ENCODE measurements around the gene LEF1.

Gene LEF1

DNA sequence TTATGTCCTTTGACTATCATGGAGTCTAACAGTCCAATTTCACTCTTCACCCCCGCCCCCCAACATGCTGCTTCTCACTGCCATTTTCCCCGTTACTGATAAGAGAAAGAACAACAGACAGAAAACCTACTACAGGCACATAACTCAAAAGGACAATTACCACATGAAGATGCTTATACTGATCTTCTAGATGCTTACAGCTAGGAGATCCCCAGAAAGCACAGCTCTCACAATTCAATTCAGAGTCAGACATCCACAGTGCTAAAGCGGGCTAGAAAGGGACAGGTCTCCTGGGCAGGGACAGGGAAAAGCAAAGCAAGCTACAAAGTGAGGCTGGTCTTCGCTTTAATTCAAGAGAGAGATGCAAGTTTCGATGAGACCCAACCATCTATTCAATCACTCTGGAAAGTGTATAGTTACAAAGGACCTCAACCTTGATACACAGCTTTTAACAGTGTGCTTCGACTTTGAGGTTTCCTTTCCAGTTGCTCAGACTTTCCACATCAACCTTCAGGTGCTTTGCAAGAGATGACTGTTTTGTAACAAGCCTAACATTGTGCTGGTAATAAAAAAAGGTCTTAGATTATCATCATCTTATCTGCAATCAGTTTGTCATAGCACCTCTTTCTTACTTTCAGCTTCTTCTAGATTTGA lies 60.9 kb downstream of the LEF1 start:
- no peak for DNase-seq

DNA sequence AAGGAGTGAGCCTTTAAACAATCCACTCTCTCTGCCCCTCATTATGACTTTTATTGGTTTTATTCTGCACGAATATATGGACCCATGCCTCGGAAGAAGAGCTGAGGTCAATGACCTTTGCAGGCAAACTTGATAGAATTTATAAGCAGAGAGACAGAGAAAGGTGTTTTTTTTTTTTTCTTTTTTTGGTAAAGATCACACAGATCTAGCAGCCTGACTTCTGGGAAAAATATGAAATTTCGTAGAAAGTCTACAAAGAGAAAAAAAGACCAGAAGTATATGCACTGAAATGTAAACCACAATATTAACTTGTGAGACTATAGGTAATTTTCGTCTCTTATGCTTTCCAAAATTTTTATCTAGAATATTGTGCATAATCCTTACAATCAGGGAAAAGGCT lies 61.6 kb downstream of the LEF1 start:
- no peak for DNase-seq

DNA sequence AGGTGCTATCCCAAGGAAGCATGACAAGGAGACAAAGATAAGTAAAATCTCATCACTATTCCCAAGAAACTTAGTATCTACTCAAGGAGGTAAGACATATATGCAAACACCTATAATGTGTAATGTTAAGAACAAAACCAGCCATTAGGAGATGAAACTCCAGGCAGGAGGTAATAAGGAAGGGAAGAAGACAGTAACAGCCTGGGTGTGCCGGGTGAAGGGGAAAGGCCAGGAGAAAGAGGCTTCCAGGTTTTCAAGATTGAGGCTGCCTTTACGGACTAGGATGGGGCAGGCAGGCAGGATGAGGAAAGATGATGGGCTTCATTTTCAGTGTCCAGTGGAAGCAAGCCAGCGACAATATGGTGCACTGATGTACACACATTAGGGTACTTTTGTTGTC lies 62.5 kb downstream of the LEF1 start:
- no peak for DNase-seq

DNA sequence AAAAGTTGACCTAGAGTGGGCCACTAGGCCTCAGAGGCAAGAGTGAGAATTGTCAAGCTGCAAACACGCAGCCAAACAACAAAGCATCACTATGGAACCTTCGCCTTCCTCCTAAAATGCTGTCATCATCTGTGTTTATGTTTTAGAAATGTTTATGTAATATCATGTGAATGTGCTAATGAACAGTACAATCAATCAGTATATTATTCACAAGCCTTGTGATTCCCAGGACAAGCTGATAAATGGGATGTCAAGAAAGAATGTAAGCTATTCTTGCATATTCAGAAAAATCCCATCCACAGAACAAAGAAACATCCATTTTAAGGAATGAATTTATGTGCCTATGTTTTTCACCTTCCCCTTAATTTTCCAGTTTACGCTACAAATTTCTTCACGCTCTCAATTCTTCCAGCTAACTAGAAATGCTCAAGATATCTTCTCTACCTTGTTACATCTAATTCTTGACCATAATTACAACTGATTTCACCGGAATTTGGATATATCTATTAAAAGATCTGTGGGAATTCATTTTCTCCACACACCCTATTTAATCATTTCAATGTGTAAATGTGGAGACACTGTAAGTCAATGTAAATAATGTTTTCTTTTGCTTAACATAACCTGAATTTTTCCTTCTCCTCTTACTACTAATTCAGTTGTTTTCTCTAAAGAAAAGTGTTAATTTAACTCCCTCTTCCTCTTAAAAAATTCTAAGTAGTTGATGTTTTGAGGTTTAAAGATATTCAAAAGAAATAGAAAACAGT lies 65.5 kb downstream of the LEF1 start:
- DNase-seq = no peak

DNA sequence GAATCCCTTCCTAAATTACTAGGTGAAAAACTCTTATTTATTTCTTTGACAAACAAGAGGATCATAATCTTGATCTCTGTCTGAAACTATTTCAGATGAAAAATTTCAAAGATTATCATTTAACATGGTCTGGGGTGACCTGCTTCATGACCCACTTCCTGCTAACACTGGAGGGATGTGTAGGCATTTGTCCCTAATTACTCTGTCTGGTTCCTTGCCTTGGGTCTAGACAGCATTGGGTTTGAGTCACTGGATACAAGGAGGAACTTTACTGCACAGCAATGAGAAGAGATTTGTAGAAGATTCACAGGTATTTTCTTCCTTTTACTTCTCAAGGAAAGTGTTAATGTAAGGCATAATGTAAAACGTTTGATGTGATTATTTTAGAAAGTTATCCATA lies 67.9 kb downstream of the LEF1 start:
- no peak for DNase-seq

DNA sequence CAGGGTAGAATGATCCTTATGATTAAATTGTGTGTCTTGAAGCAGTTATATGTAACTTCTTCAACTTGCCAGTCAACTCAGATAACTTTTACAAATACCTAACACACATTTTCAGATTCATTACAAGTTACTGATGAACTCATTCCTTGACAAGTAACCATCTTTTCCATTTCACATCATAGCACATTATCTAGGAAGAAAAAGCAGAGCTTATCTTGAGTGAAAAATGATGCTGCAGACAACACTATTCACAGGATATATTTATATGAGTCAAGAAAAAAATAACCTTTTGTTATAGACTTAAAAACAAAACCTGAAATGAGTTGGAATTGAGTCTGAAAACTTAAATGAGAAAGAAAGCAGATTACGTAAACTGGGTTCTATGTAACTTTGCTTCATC lies 68.9 kb downstream of the LEF1 start:
- DNase-seq = no peak

DNA sequence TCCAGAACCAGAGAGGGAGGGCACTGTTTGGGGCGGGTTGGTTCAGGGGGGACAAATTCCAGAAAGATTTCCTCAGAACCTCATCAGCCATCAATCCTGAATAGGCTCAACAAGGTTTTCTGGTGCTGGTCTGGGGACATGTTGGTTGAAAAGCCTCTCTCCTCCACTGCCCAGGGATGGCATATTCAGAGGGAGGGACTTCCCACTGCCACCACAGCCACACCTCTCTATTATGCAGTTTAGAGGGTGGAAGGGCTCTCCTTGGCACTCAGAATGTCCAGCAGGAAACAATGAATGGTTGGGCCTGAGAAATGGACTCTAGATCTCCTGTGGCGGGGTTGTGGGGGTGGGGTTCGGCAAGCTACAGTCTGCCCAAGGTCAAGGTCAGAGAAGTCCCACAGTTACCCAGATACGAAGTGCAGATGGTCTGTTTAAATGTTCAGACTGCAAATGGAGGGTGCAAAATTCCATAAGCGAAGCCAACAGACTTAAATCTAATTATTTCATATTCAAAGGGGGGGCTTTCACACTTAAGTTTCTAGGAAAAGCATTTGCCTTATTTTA lies 70.7 kb downstream of the LEF1 start:
- no peak for DNase-seq

DNA sequence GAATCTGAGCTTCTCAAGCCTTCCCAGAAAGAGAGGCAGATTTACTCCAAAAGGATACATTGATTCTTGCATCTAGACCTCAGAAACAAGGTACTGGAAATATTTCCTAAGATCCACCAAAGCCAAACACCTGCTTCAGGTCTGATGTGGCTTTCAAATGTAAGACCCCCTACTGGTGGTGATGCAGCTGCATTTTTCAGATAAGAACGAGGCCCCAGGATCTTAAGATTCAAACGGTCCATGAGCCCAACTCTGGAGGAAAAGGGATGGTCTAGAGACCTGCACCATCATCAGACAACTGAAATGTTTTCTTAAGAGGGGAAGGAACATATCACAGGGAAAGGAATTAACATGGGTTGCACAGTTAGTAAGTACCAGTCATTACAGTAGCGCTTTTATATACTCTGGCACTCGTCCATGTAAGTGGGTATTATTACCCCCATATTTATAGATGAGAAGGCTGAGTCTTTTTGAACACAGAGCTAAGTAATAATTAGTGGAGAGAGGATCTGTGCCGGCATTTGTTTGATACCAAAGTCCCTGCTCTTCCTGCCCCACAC lies 73.7 kb downstream of the LEF1 start:
- DNase-seq = no peak

DNA sequence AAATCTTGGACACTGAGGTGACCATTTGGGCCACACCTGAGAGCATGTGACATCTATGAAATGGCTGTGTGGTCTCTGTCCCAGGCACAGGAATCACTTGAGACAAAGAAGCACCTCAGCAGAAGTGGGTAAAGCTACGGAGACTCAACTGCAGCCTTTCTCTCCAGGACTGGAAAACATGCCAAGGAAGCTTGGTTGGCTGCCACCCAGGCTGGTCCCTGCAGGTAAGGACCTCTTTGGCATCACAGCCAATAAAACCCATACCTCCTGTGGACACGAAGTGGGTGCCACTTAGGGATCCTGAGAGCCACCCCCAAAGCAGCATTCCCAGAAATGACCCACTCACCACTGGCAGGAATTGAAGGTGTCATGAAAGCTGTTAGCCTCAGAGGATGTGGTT lies 74.6 kb downstream of the LEF1 start:
- DNase-seq = no peak

DNA sequence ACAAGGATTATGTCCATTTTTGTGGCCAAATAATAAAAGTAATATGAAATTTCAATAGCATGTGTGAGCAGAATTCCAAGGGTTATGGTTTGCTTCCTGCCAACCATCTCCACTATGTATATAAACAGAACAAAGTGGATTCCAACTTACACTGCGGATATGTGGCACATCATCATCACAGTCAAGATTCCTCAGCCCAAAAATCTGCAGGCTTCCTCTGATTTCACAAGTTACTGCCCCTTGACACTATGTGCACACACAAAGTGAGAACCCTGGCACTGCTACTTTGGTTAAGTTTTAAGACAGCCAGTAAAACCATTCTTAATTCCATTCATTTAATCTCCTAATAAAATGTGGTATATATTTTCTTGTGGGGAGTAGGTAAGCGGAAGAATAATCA lies 76.4 kb downstream of the LEF1 start:
- DNase-seq = no peak

DNA sequence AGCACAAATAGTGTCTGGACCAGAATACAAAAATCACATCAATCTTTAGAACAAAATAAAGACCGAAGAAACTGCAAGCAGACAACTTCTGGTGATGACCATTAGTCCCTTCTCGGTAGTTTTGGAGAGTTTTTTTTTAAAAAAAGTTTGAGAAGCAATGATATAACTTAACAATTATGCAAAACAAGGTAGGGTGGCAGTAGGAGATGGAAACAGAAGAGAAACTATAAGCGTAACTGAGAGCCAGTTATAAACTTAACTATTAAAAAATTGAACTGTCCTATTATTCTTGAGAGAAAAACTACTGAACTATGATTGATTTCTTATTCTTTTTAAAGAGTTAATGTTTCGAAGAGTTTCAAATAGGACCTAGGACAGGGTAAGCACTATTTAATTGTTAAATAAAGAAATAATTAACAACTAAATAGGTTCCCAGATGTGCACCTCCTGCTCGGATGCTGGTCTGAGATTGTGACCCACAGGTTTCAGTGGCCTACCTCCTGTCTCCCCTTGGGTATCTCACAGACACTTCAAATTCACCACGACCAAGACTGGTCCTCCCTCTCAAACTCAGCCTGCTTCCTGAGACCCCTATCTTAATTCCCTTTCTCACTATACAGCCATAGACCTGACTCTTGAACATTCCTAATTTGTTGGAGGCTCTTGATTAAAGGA lies 81.3 kb downstream of the LEF1 start:
- no peak for DNase-seq

DNA sequence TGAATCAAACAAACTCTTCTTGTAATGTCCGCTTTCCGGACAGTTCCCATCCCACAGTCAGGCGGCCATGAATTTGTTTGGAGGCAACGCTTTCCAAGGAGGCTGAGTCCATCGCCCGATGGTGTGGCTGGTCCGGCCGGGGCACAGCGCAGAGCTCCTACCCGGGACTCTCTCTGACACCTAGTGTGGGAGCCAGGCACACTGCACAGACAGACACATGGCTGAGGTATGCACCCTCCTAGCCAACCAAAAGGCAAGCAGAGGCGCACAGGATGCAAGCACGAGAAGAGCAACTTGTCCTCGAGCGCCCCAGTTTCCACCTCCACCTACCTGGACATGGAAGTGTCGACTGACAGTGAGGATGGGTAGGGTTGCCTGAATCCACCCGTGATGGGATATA lies 87.5 kb downstream of the LEF1 start:
- DNase-seq = no peak

DNA sequence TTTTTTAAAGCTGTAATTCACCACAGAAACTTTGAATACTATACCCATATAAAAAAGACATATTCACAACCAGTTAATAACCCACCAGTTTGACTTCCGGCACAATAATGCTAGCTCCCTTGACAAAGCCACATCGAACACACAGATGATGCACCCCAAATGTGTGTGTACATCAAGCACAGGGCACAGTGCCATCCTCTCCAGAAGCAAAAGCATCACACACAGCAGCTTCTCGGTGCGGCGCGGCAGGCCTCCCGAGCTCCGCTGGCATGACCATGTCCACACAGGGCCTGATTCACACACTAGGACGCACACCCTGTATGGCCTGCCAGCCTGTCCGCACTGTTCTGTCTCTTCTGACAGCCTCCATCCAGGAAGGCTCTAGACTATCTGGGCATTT lies 88.0 kb downstream of the LEF1 start:
- no peak for DNase-seq

DNA sequence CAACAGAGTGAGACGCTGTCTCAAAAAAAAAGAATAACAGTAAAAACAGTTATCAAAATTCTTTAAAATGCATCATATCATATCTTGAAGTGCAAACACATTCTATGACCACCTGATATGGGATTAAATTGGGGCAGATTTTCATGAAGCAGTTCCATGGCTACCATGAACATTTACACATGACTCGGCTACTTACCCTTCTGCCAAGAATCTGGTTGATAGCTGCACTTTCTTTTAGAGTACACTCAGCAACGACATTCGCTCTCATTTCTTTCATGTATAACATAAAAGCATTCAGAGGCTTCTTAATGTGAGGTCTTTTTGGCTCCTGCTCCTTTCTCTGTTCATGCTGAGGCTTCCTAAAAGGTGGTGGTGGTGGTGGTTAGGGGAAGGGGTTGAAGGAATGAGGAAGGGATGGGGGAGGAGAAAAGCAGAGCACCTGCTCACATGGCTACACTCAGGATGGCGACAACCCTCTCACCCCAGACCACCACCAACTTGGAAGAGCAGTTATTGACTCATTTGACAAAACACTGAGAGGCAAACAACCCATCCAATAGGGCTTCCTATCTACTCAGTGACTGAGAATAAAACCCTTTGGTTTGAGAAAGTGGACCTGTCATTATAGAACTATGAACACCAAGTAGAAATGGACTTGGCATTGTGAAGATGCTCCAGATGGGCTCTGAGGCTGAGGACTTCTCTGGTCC lies 90.6 kb downstream of the LEF1 start:
- no peak for DNase-seq

DNA sequence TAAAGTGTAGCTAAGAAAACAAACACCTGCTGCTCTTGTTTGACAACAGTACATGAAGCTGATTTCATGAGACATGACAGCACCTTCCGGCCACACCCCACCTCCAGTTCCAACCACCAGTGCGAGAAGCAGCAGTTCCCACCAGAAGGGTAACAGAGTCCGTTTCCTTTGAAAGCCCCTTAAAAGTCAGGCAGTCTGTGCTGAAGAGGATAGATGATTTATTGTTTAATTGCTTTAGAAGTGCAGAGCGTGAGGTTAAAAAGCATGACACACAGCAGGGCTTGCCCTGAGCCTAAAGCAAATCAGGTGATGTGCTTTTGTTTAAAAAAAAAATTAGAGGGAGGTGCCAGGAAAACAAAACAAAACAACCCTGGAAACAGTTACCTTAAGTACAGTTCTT lies 96.4 kb downstream of the LEF1 start:
- no peak for DNase-seq

DNA sequence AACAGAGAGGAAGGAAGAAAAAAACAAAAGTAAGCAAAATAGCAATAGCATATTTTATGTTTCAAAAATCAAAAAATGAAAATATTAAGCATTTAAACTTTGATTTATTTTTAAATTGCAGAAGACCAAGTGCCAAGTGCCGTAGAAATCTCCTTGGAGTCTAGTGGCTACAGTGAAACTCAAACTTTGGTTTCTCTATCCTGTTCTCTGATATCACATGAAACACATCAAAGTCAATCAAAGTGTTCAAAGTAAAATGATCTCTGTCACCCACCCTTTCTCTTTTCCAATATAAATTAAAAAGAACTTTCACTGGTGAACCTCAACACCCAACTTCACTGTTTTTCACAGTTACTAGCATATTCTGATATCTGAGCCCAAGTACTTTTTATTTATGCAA lies 98.0 kb downstream of the LEF1 start:
- DNase-seq = no peak

DNA sequence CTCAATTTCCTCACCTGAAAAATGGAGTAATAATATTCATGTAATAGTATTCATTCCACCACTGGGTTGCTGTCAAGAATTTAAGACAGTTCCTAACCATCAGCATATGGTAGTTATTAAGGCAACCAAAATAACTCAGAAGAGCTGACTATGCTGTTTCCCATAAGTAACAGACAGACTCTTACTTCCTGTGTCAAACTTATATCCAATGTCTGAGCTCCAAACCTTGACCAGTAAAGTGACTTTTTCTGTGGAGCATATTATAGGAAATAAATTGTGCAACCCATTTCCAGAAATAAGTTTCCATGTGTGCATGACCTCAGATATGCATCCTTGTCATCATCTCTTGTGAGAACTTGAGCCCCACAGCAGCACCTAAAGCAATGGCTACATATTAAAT lies 100.3 kb downstream of the LEF1 start:
- no peak for DNase-seq

DNA sequence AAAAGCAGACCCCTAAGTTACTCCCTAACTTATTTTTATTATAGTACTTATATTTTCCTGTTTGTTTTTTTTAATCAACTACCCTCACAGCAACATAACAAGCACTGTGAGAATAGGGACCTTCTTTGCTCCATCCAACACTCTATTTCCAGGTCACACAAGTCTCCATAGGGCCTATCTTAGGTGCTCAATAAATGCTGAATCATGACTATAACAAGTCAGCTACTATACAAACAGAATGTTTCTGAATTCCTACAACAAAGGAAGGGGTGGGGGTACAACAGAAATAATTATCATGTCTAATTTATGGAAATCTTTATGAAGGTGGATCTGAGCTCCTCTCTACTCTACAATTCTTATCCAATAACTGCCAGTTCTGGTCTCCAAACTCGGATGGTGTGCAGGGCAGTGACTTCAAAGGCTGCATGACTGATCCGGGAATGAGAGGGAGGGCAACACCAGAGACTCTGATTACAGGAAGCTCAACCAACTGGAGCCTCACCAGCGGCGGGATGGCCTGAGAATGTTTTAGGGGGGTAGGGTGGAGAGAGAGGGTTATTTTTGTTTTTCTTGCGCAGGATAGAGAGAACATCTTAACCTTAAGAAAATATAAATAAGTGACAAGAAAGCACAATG lies 107.9 kb downstream of the LEF1 start:
- no peak for DNase-seq

DNA sequence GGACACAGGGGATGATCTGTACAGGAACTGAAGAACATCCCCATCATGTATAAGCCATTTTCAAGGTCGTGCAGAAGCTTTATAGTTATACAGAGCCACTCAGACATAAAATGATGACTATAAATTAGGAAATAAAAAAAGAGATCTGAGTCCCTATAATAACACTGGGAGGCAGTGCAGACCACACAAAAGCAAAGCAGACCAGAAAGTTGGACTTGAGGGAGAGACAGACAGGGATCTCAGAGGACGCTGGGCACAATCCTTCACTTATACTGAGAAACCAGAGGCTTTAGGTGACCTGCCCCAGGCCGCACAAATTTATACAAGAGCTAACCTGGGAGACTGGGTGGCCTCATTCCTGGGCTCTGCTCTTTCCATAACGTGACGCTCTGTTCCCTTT lies 108.6 kb downstream of the LEF1 start:
- no peak for DNase-seq

DNA sequence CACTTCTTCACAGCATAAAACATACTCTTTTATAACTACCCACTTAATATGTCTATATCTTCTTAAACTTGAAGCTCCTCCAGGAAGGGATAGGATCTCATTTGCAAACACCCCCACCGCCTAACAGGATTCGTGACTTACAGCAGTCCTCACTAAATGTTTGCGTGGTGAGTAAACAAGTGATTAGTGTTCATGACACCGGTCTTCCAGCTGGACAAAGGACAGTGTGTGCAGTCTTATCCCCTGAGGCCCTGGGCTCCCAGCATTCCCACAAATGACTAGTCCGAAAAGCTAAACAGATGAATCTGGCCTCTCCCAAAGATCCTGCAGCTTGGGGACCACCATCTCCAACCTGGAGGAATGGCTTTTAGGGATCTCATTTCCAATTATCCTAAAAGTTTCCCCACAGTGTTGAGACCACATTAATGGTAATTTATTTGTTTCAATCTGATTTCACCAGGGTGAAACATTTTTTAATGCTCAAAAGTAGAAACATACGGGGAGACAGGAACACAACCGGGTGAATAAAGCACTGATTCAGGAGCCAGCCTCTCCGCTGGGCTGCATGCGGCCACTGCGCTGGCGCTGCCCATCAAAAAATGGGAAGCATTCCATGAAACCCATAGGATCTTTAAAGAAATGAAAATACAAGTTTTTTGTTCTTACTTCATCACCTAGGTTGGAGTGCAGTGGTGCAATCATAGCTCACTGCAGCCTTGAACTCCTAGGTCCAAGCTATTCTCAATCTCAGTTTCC lies 109.9 kb downstream of the LEF1 start:
- DNase-seq = no peak

DNA sequence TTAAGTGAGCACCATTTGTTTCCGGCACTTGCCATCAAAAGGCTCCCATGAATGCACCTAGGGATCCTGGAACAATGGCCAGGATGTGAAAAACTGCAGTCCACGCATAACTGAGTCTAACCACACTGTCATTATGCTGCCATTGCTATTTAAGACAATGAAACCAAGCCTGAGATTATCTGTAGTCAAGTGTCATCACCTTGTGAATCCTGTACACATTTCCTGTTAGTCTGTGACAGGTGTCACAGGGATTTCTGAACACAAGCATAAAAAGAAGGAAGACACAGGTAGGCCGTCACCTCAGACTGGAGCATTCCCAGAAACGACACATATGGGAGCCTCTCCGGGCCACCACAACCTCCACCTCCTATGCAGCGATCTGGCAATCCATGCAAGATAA lies 112.3 kb downstream of the LEF1 start:
- DNase-seq = no peak

DNA sequence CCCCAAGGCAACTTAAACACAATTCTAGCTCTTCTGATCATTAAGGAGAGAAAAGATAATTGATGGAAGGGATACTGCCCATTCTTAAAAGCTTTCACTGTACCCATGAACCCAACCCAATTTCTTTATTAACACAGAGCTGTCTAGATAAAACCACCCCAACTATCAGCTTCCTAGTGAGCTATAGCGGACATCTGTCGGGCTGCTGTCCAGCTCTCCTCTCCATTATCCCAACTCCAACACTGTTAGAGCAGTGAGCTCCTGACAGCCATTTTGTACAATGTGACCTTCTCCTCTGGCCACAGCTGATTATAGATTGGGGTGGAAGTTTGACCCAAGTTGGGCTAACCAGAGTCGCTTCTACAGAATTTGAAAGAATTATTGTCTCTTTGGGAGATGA lies 112.9 kb downstream of the LEF1 start:
- no peak for DNase-seq
